PC-9 (cell line): ENCODE measurements around the gene PGC. TPM values are rescaled to one million over a fixed set of nuclear protein-coding genes. Genes with fewer than 3 reads are reported as not detected.

Source experiments
- BruUV-seq: library from RNA; stranded (reverse); fragments of 400-500 nt; replicated peaks from 2 replicates; lab custom pipeline; 2021; lab: Mats Ljungman, UMichigan
- CTCF ChIA-PET: fragments of 300-600 bp; sonication (Branson Sonifier 250); formaldehyde crosslinking; loops from one replicate; lab custom pipeline; 2022; ENCODE audit warnings: antibody characterized with exemption; lab: Charles Lee
- POLR2A ChIA-PET: fragments of 300-600 bp; sonication (Branson Sonifier 250); formaldehyde crosslinking; loops from one replicate; lab custom pipeline; 2022; ENCODE audit warnings: antibody characterized with exemption; ENCODE audit not compliant: unreplicated experiment; lab: Charles Lee
- DNase-seq, 2 experiments: peaks; one replicate each; pipeline versions ENCODE4 v3.0.0 to v3.0.0-alpha.2; 2015 to 2022; ENCODE audit warnings: mixed read lengths in 1 of 2
- H2AFZ ChIP-seq: fragments of 200-600 bp; sonication (generic); 2 replicates; pipeline ENCODE4 v1.8.1; 2017; ENCODE audit warnings: antibody characterized with exemption
- H3F3A ChIP-seq: fragments of 200-600 bp; sonication (generic); 2 replicates; pipeline ENCODE4 v1.8.1; 2017; ENCODE audit warnings: antibody characterized with exemption, mild to moderate bottlenecking, low read depth; ENCODE audit not compliant: insufficient read depth
- H3K27ac ChIP-seq: fragments of 200-600 bp; sonication (generic); 2 replicates; pipeline ENCODE4 v1.6.1; 2016; ENCODE audit warnings: mixed run types
- H3K27me3 ChIP-seq: fragments of 200-600 bp; sonication (generic); 2 replicates; pipeline ENCODE4 v1.6.1; 2016; ENCODE audit warnings: low read depth, mixed run types; ENCODE audit not compliant: insufficient read depth
- H3K36me3 ChIP-seq: fragments of 200-600 bp; sonication (generic); 2 replicates; pipeline ENCODE4 v1.6.1; 2016; ENCODE audit warnings: low read depth, mixed run types
- H3K4me1 ChIP-seq: fragments of 200-600 bp; sonication (generic); replicated peaks from 2 replicates; pipeline ENCODE4 v1.6.1; 2016; ENCODE audit warnings: mixed run types; ENCODE audit not compliant: insufficient read depth
- H3K4me2 ChIP-seq: fragments of 200-600 bp; sonication (generic); 2 replicates; pipeline ENCODE4 v1.6.1; 2017; ENCODE audit warnings: mixed run types
- H3K4me3 ChIP-seq: fragments of 200-600 bp; sonication (generic); 2 replicates; pipeline ENCODE4 v1.6.1; 2016; ENCODE audit warnings: mixed run types
- H3K79me2 ChIP-seq: fragments of 200-600 bp; sonication (generic); 2 replicates; pipeline ENCODE4 v1.6.1; 2017; ENCODE audit warnings: low read depth, mixed run types
- H3K9me2 ChIP-seq: fragments of 200-600 bp; sonication (generic); 2 replicates; pipeline ENCODE4 v1.8.1; 2017; ENCODE audit warnings: mild to moderate bottlenecking; ENCODE audit not compliant: insufficient read depth
- H3K9me3 ChIP-seq: fragments of 200-600 bp; sonication (generic); 2 replicates; pipeline ENCODE4 v1.8.1; 2016; ENCODE audit warnings: low read depth; ENCODE audit not compliant: insufficient read depth
- H4K20me1 ChIP-seq: fragments of 200-600 bp; sonication (generic); 2 replicates; pipeline ENCODE4 v1.8.1; 2017; ENCODE audit not compliant: insufficient read depth
- EZH2 ChIP-seq: fragments of 200-600 bp; sonication (generic); IDR thresholded peaks from 2 replicates; pipeline ENCODE4 v1.8.0; 2017; ENCODE audit warnings: antibody characterized with exemption, low read depth
- intact Hi-C: fragments of 100-400 bp; cut with micrococcal nuclease; formaldehyde crosslinking; loops from one replicate; pipeline ENCODE4 v1.10.0; 2022; ENCODE audit not compliant: unreplicated experiment
- total RNA-seq: library from RNA; stranded (reverse); gene quantifications from 2 replicates; pipeline ENCODE4 v1.2.3, GENCODE V29; 2021
- TF ChIP-seq, protein P1 (sequence below): fragments of 200-600 bp; sonication (generic); conservative IDR thresholded peaks from 2 replicates; pipeline ENCODE4 v1.6.1; 2017; ENCODE audit warnings: mixed run types, antibody characterized with exemption, mild to moderate bottlenecking, moderate library complexity

The PGC gene
- total RNA-seq, 1 experiment from 2014 or later = not detected

DNA sequence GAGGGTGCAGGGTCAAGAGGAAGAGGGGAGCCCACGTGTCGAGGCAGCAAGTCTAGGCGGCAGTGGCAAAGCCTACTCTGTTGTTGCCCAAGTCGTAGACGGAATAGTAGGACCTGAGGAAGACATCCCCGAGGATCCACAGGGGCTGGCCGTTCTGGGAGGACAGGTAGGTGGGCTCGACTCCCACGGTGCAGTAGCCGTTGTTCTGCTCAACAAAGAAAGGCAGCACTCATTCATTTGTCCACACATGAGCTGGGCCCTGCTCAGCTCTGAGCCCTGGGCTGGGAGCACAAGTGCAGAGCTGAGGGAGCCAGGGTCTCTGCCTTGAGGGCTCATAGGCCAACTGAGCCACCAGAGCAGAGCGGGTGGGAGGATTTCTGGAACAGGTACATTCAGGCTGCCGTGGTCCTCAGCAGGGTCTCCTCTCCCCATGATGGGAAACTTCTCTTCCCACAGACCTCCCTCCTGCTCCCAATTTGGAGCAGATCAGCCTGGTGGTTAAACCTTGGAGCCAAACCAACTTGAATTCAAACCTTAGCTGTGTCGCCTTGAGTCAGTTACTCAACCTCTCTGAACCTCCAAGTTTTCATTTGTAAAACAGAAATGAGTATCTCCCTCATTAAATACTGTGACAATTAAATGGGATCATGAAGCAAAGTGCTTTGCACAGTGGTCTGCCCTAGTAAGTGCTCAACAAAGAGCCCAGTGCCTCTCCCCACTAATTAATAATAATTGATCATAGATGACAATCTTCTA is 10.2 kb downstream of the PGC start:
- no peak for DNase-seq
- no peaks in the 10 kb centered on the region for H4K20me1 ChIP-seq
- TF ChIP-seq, protein P1, sequence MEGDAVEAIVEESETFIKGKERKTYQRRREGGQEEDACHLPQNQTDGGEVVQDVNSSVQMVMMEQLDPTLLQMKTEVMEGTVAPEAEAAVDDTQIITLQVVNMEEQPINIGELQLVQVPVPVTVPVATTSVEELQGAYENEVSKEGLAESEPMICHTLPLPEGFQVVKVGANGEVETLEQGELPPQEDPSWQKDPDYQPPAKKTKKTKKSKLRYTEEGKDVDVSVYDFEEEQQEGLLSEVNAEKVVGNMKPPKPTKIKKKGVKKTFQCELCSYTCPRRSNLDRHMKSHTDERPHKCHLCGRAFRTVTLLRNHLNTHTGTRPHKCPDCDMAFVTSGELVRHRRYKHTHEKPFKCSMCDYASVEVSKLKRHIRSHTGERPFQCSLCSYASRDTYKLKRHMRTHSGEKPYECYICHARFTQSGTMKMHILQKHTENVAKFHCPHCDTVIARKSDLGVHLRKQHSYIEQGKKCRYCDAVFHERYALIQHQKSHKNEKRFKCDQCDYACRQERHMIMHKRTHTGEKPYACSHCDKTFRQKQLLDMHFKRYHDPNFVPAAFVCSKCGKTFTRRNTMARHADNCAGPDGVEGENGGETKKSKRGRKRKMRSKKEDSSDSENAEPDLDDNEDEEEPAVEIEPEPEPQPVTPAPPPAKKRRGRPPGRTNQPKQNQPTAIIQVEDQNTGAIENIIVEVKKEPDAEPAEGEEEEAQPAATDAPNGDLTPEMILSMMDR = no peak
- no peak for TF ChIP-seq EZH2
- no peak overlapping the region for H3K4me2 ChIP-seq
- H3F3A ChIP-seq = peaks cover 18% of the 10 kb centered on the region
- H3K36me3 ChIP-seq = no peaks in the 10 kb centered on the region
- ChIA-PET CTCF (interaction anchor here (0.6 to 1.6 kb wide), 3 partner anchors 38 to 826 kb away, joined by 4 to 23 read pairs (median 21); no protein-coding TSS in a partner anchor), POLR2A (no interaction called here)
- no peaks in the 10 kb centered on the region for H3K9me3 ChIP-seq
- no peak overlapping the region for H3K4me3 ChIP-seq
- no TSS peak for BruUV-seq
- H3K27ac ChIP-seq = no peak overlapping the region
- H2AFZ ChIP-seq = no peak overlapping the region
- H3K9me2 ChIP-seq = no peaks in the 10 kb centered on the region
- H3K4me1 ChIP-seq = peaks cover 37% of the 10 kb centered on the region
- H3K27me3 ChIP-seq = no peaks in the 10 kb centered on the region
- H3K79me2 ChIP-seq = no peaks in the 10 kb centered on the region
- intact Hi-C loops = no loop called here

- no peak for DNase-seq
- Histone ChIP-seq H3K4me1 (peaks cover 30% of the 10 kb centered on the region), H3F3A (peaks cover 11% of the 10 kb centered on the region; the same call in 1 of the 2 replicates), H3K4me2 (peak overlapping the region; percentile 77; the same call in 1 of the 2 replicates), H2AFZ (no peak overlapping the region), H4K20me1 (no peaks in the 10 kb centered on the region; the same call in 1 of the 2 replicates), H3K9me3 (no peaks in the 10 kb centered on the region), H3K36me3 (no peaks in the 10 kb centered on the region), H3K4me3 (no peak overlapping the region), H3K9me2 (no peaks in the 10 kb centered on the region), H3K27ac (no peak overlapping the region), H3K27me3 (no peaks in the 10 kb centered on the region), H3K79me2 (no peaks in the 10 kb centered on the region)
- TF ChIP-seq, protein P1 = no peak
- TF ChIP-seq EZH2 = no peak
- intact Hi-C loops = no loop called here
- ChIA-PET CTCF (interaction anchor here (0.6 to 1.6 kb wide), 3 partner anchors 39 to 825 kb away, joined by 4 to 23 read pairs (median 21); no protein-coding TSS in a partner anchor), POLR2A (no interaction called here)
- no TSS peak for BruUV-seq
These were observed 10.9 kb downstream of the PGC start for GRCh38 chr6:41736186-41736733.

DNA sequence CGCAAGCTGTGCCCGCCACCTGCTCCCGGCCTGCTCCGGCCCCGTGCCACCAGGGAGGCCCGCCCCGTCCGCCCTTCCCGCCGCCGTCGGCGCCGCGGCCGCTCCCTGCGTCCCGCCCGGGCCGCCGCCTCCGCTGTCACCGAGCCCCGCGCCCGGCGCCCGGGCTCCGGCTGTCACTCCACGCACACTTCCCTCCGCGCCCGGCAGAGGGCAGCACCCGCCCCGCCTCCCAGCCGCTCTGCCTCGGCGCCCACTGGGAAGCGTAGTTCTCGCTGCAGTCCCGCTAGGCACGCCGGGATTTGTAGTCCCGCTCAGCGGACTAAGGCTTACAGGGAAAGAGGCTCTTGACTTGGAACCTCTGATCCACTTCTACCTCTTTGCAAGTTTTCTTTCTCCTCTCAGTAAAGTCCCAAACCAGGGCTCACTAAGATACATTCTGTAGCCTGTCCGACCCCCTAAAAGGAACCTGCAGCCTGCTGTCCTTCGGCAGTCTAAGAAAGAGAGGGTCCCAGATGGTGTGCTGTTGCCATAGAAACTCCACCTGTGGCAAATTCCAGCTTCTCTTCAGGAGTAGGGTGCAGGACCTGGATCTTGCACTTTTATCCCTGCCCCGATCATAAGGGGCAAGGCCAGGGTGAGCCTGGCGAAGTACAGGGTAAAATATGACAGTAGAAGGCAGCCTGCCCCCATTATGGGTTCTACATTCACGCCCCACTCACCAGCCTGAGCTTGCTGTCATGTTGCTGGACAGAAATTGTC is 11.6 kb downstream of the PGC start, which contains the start of gene TFEB:
Gene TFEB, minus strand, starts transcription at position 182 of the 759 bp plus-strand sequence. CDS start 44,395 bp downstream, outside the sequence.
- H3K4me1 ChIP-seq = peaks cover 23% of the 10 kb centered on the region
- intact Hi-C loops = loop anchor here (1.0 kb wide), 2 partner anchors 41 to 52 kb away; no protein-coding TSS in a partner anchor
- H2AFZ ChIP-seq = peak within 1 kb of the TSS; percentile 71
- H3K79me2 ChIP-seq = no peaks in the 10 kb centered on the region
- H3K9me3 ChIP-seq = no peaks in the 10 kb centered on the region
- peak; percentile 81 to 94 for DNase-seq
- no peaks in the 10 kb centered on the region for H3K36me3 ChIP-seq
- H3K27ac ChIP-seq = no peak within 1 kb of the TSS
- no peak for TF ChIP-seq EZH2
- TF ChIP-seq, protein P1 = peak; percentile 75
- no TSS peak for BruUV-seq
- CTCF ChIA-PET = interaction anchor here (0.9 kb wide), 1 partner anchor 431 kb away, joined by 5 read pairs; no protein-coding TSS in a partner anchor
- peak within 1 kb of the TSS; percentile 77 for H3K4me2 ChIP-seq
- peak within 1 kb of the TSS; percentile 57 for H3K4me3 ChIP-seq
- POLR2A ChIA-PET = interaction anchor here (0.6 kb wide), 1 partner anchor 44 kb away, joined by 3 read pairs; no protein-coding TSS in a partner anchor
- H3K27me3 ChIP-seq = no peaks in the 10 kb centered on the region
- no peaks in the 10 kb centered on the region; the same call in 1 of the 2 replicates for H4K20me1 ChIP-seq
- peaks cover 4% of the 10 kb centered on the region; the same call in 1 of the 2 replicates for H3F3A ChIP-seq
- H3K9me2 ChIP-seq = no peaks in the 10 kb centered on the region
